HepG2 (cell line): ENCODE results near the gene MICAL3. TPM values are rescaled to one million over a fixed set of nuclear protein-coding genes. Genes with fewer than 3 reads are reported as not detected.
A peak's percentile ranks its signal among the peaks of the same experiment; 100 is the strongest.

Experiments used
- CBX1 ChIP-seq: IDR thresholded peaks from one replicate; pipeline ENCODE4 v1.6.1; 2016; ENCODE audit warnings: antibody characterized with exemption, low read depth
- DR1 ChIP-seq: sonication (generic); formaldehyde crosslinking; IDR thresholded peaks from 2 replicates; pipeline ENCODE4 v1.8.0; 2021; ENCODE audit warnings: mild to moderate bottlenecking, missing genetic modification reagents, inconsistent platforms
- EED ChIP-seq: sonication (generic); formaldehyde crosslinking; IDR thresholded peaks from 2 replicates; pipeline ENCODE4 v1.5.0; 2020; ENCODE audit warnings: mild to moderate bottlenecking, missing genetic modification reagents
- HDAC1 ChIP-seq: sonication (generic); formaldehyde crosslinking; IDR thresholded peaks from 2 replicates; pipeline ENCODE4 v1.5.1; 2020; ENCODE audit warnings: mild to moderate bottlenecking, missing genetic modification reagents
- HDAC2 ChIP-seq: sonication (generic); formaldehyde crosslinking; IDR thresholded peaks from 2 replicates; pipeline ENCODE4 v1.4.0; 2020; ENCODE audit warnings: missing genetic modification reagents
- HIC2 ChIP-seq: sonication (generic); formaldehyde crosslinking; IDR thresholded peaks from 2 replicates; pipeline ENCODE4 v1.9.0; 2022; ENCODE audit warnings: low read depth, missing genetic modification reagents
- KDM5B ChIP-seq: sonication (generic); formaldehyde crosslinking; IDR thresholded peaks from 2 replicates; pipeline ENCODE4 v1.4.0; 2020; ENCODE audit warnings: missing genetic modification reagents, mild to moderate bottlenecking, borderline replicate concordance
- KLF11 ChIP-seq: IDR thresholded peaks from 2 replicates; pipeline ENCODE4 v1.6.1; 2016; ENCODE audit warnings: missing compliant biosample characterization
- LCORL ChIP-seq, 2 experiments: fragments of 450-650 bp in 1 of 2; sonication (generic) in 1 of 2; formaldehyde crosslinking in 1 of 2; IDR thresholded peaks; 2 replicates each; pipeline versions ENCODE4 v1.5.0 to v1.6.1; 2017 to 2020; ENCODE audit warnings: antibody characterized with exemption in 1 of 2, missing genetic modification reagents in 1 of 2
- MAF1 ChIP-seq: sonication (generic); formaldehyde crosslinking; IDR thresholded peaks from 2 replicates; pipeline ENCODE4 v1.5.0; 2020; ENCODE audit warnings: missing genetic modification reagents, borderline replicate concordance
- NFAT5 ChIP-seq: sonication (generic); formaldehyde crosslinking; IDR thresholded peaks from 2 replicates; pipeline ENCODE4 v1.4.0; 2020; ENCODE audit warnings: missing genetic modification reagents
- PHF8 ChIP-seq: sonication (generic); formaldehyde crosslinking; IDR thresholded peaks from 2 replicates; pipeline ENCODE4 v1.5.0; 2020; ENCODE audit warnings: missing genetic modification reagents
- PLRG1 ChIP-seq: fragments of 450-650 bp; conservative IDR thresholded peaks from 2 replicates; pipeline ENCODE4 v1.6.1; 2016
- THYN1 ChIP-seq: sonication (generic); formaldehyde crosslinking; IDR thresholded peaks from 2 replicates; pipeline ENCODE4 v1.8.1; 2023; ENCODE audit warnings: low read depth, mild to moderate bottlenecking, moderate library complexity, missing genetic modification reagents, borderline replicate concordance
- ZBTB26 ChIP-seq: IDR thresholded peaks from 2 replicates; pipeline ENCODE4 v1.6.1; 2016; ENCODE audit warnings: missing compliant biosample characterization, missing genetic modification reagents, borderline replicate concordance
- ZNF501 ChIP-seq: sonication (generic); formaldehyde crosslinking; IDR thresholded peaks from 2 replicates; pipeline ENCODE4 v1.5.1; 2020; ENCODE audit warnings: mild to moderate bottlenecking, moderate library complexity, missing genetic modification reagents
- ZNF558 ChIP-seq: sonication (generic); formaldehyde crosslinking; IDR thresholded peaks from 2 replicates; pipeline ENCODE4 v1.9.0; 2022; ENCODE audit warnings: mild to moderate bottlenecking, missing genetic modification reagents, borderline replicate concordance
- ZNF652 ChIP-seq: IDR thresholded peaks from 2 replicates; pipeline ENCODE4 v1.6.1; 2016; ENCODE audit warnings: low read depth, borderline replicate concordance
- ZNF691 ChIP-seq: sonication (generic); formaldehyde crosslinking; IDR thresholded peaks from 2 replicates; pipeline ENCODE4 v1.4.0; 2020; ENCODE audit warnings: missing genetic modification reagents, low read depth, mild to moderate bottlenecking, borderline replicate concordance
- ZNF720 ChIP-seq: sonication (generic); formaldehyde crosslinking; IDR thresholded peaks from 2 replicates; pipeline ENCODE4 v1.4.0; 2020; ENCODE audit warnings: missing genetic modification reagents
- ZNF773 ChIP-seq: sonication (generic); formaldehyde crosslinking; IDR thresholded peaks from 2 replicates; pipeline ENCODE4 v1.4.0; 2020; ENCODE audit warnings: missing genetic modification reagents, borderline replicate concordance
- polyA plus RNA-seq, 8 experiments: library from polyadenylated mRNA; depleted of rRNA in 3 of 8; stranded (reverse) in 7 of 8; unstranded in 1 of 8; fragments of >200 nt; fragmentation: Illumina TruSeq in 4 of 8; extraction: Trizol in 4 of 8; gene quantifications; 2 replicates each; pipeline versions ENCODE4 v1.2.1 to v1.2.3, GENCODE V29; 2011 to 2016; ENCODE audit warnings: low read depth in 4 of 8, missing spikeins in 1 of 8, mixed read lengths in 1 of 8; ENCODE audit not compliant: insufficient read depth in 1 of 8
- total RNA-seq, 5 experiments: library from RNA; depleted of rRNA; stranded (reverse); fragments of >200 nt; fragmentation: Illumina TruSeq; extraction: Trizol; gene quantifications; 2 replicates each; pipeline ENCODE4 v1.2.3, GENCODE V29; 2016; ENCODE audit warnings: low read depth in 1 of 5

MICAL3 gene
- total and polyA plus RNA-seq, 2 of the 13 experiments (the other 11 are each of a cell fraction or from before 2014, with no cell fraction given) = 5.3 to 12.5 TPM

- no peak for TF ChIP-seq THYN1 (CRISPR knock-in tag)
- TF ChIP-seq KDM5B (CRISPR knock-in tag) = peak; percentile 60; the same call in 1 of the 2 replicates
- TF ChIP-seq ZNF652 (CRISPR knock-in tag) = no peak
- TF ChIP-seq LCORL (IDR thresholded peaks at IDR 0.05) = no peak
- TF ChIP-seq LCORL (CRISPR knock-in tag; IDR thresholded peaks at IDR 0.05) = no peak
- peak; percentile 48; the same call in 1 of the 2 replicates for TF ChIP-seq ZNF501 (CRISPR knock-in tag)
- TF ChIP-seq ZNF773 (CRISPR knock-in tag) = no peak
- TF ChIP-seq DR1 = no peak
- TF ChIP-seq ZNF720 (CRISPR knock-in tag) = no peak
- TF ChIP-seq HDAC1 (CRISPR knock-in tag) = peak; percentile 30; the same call in 1 of the 2 replicates
- TF ChIP-seq HIC2 = no peak
- no peak for TF ChIP-seq KLF11 (CRISPR knock-in tag)
- TF ChIP-seq CBX1 = no peak
- no peak; the same call in 1 of the 2 replicates for TF ChIP-seq ZNF558 (CRISPR knock-in tag)
- TF ChIP-seq ZBTB26 (CRISPR knock-in tag) = no peak
- peak; percentile 45 for TF ChIP-seq PHF8 (CRISPR knock-in tag)
- TF ChIP-seq HDAC2 (CRISPR knock-in tag) = peak; percentile 34; the same call in 1 of the 2 replicates
- TF ChIP-seq NFAT5 (CRISPR knock-in tag) = 0 out of 2 replicates have a peak, but pooled peaks have one; percentile 34
- TF ChIP-seq EED (CRISPR knock-in tag) = no peak
- TF ChIP-seq ZNF691 (CRISPR knock-in tag) = peak; percentile 25; the same call in 1 of the 2 replicates
- TF ChIP-seq PLRG1 = no peak
- no peak for TF ChIP-seq MAF1 (CRISPR knock-in tag)
Measured at GRCh38 chr22:18023509-18024275, 669 bp downstream of the MICAL3 start (continued).
